ENCODE results near the gene SLC22A23.

DNA sequence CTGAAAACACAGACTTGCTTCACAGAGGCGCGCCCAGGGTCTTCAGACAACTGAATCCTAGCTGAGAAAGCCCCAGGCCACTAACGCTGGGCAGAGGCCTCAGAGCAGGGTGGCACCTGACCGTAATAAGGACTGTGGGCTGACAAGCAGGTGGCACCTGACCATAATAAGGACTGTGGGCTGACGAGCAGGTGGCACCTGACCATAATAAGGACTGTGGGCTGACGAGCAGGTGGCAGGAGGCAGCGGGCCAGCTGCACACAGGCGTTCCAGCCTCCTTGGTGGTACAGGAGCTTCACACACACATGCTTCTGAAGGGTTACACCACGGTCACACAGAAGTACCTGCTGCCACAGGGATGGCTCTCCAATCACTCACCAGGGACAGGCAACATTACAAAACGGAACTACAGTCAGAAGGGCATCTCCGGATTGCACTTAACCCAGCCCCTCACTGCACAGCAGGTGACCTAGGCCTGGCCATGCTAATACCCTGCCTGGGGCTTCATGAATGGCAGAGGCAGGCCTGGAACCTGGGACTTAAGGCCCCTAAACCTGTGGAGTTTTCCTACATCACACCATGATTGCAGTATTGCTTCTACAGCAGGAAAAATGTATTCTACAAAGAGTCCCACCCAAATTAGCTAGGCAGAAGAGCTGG lies 147.3 kb downstream of the SLC22A23 start:
- TF ChIP-seq, protein P1, sequence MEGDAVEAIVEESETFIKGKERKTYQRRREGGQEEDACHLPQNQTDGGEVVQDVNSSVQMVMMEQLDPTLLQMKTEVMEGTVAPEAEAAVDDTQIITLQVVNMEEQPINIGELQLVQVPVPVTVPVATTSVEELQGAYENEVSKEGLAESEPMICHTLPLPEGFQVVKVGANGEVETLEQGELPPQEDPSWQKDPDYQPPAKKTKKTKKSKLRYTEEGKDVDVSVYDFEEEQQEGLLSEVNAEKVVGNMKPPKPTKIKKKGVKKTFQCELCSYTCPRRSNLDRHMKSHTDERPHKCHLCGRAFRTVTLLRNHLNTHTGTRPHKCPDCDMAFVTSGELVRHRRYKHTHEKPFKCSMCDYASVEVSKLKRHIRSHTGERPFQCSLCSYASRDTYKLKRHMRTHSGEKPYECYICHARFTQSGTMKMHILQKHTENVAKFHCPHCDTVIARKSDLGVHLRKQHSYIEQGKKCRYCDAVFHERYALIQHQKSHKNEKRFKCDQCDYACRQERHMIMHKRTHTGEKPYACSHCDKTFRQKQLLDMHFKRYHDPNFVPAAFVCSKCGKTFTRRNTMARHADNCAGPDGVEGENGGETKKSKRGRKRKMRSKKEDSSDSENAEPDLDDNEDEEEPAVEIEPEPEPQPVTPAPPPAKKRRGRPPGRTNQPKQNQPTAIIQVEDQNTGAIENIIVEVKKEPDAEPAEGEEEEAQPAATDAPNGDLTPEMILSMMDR (IDR thresholded peaks at IDR 0.05; ENCODE audit: borderline replicate concordance, extremely low read depth, low read length, poor library complexity, severe bottlenecking), result no peak
- TF ChIP-seq EZH2 (IDR thresholded peaks at IDR 0.05; ENCODE audit: borderline replicate concordance, low read depth, low read length, severe bottlenecking), result no peak

All from DND-41 (cell line).